ENCODE data around the gene SORCS1.

- TF ChIP-seq CTCF (IDR thresholded peaks at IDR 0.05; ENCODE audit: insufficient read depth, low read length, poor library complexity, severe bottlenecking) = no peak
- TF ChIP-seq EZH2phosphoT487 (conservative IDR thresholded peaks at IDR 0.05; ENCODE audit: low read length) = no peak
Observed at GRCh38 chr10:106971411-106971831, 193.1 kb downstream of the SORCS1 start.
